GM18505 (cell line): Measurements from ENCODE around the gene AFMID.

Experiments
- ATAC-seq: cut with Tn5 transposase; IDR thresholded peaks from one replicate; pipeline ENCODE4 v1.9.1; 2021; ENCODE audit not compliant: unreplicated experiment
- POLR2A ChIP-seq: IDR thresholded peaks from 4 replicates; pipeline ENCODE4 v1.6.1; 2011; ENCODE audit warnings: borderline replicate concordance; ENCODE audit not compliant: insufficient read depth, insufficient read length; ENCODE audit errors: extremely low read depth

Gene AFMID

DNA sequence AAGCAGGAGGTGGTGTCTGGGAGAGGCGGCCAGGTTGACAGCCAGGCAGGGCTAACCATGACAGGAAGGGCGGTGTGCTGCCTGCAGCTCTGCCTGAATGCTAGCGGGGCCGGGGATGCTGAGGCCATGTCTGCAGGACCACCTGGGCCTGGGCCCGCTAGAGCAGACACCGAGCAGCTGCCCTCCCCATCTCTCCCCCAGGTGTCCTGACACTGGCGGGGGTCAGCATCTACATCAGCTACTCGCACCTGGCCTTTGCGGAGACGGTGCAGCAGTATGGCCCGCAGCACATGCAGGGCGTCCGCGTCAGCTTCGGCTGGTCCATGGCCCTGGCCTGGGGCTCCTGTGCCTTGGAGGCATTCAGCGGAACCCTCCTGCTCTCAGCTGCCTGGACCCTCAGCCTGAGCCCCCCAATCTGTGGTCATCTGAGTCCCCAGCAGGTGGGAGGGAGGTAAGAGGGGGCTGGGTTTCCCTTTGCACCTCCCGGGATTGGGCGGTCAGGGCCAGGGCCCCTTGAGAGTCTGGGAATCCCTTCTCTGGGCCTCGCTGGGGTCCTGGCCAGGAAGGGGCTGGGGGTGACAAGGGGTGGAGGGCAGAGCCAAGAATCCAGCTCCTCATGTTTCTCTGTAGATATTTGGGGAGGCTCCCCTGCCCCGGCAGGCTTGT, 51.8 kb downstream of the AFMID start:
- ATAC-seq, result no peak
- no peak for TF ChIP-seq POLR2A

DNA sequence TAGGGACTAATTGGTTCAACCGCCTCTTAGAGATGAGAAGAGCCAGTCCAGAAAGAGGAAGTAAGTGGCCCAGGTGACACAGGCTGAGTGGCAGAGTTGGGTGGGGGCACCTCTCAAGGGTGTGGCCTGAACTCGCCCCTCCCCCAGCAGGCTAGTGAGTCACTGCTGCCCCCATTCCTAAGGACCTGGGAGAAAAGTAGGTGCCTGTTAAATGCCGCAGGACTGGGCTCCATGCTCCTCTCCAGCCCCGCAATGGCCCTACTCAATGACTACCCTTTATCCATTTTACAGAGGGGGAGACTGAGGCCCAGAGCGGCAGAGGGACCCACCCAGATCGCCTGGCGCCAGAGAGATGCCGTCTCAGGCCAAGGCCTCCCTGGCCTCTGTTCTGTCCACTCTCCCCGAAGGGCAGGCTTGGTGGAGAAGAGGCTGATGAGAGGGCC, 52.3 kb downstream of the AFMID start:
- TF ChIP-seq POLR2A, result no peak

GRCh38 chr17:78240012-78240655, 53.0 kb downstream of the AFMID start:
- no peak for ATAC-seq
- no peak for TF ChIP-seq POLR2A

More for the DNA sequence above, 52.3 kb downstream of the AFMID start:
- ATAC-seq, result no peak

DNA sequence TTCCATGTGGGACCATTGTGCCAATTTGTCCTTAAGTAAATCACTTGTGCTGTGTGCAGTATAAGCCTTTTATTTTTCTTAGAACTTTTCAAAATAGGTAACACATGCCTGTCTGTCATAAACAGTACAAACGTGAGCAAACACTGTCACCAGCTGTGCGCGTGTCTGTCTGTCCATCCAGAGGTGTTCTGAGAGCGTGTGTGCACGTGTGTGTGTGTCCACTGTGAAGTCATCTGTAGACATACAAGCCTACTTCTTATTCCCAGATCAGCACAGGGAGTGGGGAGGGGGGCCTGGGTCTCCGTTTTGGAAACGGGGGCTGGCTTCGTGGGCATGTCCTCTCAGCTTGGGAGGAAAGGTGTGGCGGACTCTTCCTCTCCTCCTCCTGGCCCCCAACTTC, 53.7 kb downstream of the AFMID start:
- TF ChIP-seq POLR2A, result no peak

DNA sequence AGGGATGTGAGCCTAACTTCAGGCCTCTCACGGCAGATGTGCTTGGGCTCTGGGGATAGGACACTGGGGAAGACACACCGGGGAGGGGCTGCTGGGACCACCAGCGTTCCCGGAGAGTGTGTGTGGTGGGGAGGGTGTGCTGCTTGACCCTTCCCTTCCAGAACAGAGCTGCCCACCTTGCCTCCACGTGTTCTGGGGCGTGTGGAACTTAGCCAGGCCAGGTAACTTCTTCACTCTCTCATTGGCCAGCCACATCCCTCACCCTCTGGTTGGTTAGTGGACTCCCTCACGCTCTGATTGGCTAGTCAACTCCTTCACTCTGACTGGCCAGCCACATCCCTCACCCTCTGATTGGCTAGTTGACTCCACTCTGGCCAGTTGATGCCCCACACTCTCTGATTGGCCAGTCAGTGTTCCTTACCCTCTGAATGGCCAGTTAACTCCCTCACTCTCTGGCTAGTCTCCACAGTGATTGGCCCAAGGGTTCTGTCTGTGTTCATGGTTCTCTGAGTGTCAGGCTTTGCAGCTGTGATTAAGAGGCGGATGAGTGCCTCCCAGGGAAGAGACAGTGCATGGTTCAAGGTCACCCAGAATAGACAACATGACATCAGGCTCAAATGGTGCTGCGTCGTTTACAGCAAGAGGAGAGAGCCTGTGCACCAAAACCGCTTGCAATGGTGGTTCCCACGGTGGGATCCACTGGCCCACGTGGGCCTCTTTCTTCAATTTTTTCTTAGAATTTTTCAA, 54.3 kb downstream of the AFMID start:
- no peak for ATAC-seq
- TF ChIP-seq POLR2A, result no peak

More for the DNA sequence above, 53.7 kb downstream of the AFMID start:
- ATAC-seq, result no peak

DNA sequence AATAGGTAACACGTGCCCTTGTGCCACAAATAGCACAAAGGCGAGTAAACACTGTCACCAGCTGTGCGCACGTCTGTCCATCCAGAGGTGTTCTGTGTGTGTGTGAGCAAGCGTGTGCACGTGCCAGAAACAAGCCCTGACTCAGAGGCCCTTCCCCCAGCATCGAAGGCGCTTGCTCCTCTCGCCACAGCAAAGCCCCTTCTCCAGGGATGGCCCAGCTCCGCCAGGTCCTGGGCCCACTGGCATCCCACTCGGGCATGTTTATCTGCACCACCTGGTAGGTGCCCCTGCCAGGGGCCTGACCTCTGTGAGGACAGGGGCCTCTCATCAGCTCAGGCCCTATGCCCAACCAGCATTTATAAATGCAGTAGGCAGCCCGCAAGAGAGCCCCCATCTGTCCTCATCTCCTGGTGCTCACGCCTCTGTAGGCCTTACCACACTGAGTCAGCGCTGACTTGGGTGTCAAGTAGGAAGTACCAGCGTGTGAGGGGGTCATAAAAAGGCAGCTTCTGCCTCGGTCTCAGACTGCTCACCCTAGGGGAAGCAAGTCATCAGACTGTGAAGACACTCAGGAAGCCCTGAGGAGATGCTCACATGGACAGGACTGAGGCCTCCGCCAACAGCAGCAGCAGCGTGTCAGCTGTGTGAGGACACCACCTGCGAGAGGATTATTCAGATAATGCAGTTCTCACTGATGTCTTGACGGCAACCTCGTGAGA, 55.0 kb downstream of the AFMID start:
- no peak for TF ChIP-seq POLR2A
- ATAC-seq, result no peak

GRCh38 chr17:78247304-78247703, 60.1 kb downstream of the AFMID start:
- no peak for TF ChIP-seq POLR2A
- no peak for ATAC-seq

GRCh38 chr17:78248051-78248914, 61.1 kb downstream of the AFMID start:
- no peak for ATAC-seq

DNA sequence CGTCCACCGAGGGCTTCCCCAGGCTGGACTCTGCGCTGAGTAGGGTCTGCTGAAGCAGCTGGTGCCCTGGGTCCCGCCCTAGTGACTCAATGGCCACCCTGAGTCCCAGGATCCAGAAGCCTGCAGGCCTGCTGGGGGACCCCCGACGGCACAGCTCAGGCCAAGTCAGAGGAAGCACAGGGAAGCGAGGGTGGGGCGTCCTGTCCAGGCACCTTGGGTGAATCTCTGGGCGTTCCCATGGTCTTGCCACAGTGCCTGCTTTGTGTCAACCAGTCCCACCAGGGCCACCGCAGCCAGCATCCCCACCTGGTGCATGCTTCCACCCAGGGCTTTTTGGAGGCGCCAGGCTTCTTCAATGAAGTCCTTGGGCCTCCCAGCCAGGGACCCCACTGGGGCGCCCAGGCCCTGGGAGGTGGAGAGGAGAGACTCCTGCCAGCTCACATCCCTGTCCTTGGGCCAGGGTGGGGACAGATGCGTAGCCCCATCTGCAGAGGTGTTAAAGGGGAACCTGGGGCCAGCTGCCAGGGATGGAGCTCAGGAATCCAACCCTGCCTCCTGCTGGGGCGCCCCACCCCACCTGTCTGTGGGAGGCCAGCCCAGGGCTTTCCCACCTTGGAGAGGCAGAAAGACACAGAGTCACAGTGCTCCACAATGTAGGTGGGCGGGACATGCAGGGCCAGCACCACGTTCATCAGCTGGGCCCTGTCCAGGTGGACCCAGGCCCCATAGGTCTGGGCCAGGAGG, 62.1 kb downstream of the AFMID start:
- no peak for TF ChIP-seq POLR2A
- ATAC-seq, result no peak

More at GRCh38 chr17:78248051-78248914, 61.1 kb downstream of the AFMID start:
- TF ChIP-seq POLR2A, result no peak

GRCh38 chr17:78249818-78250806, 63.0 kb downstream of the AFMID start:
- no peak for ATAC-seq
- no peak for TF ChIP-seq POLR2A
